DMS153 treated with DMSO at 0.1 percent for 48 hours (cell line): ENCODE results near the gene FAM229B.

Experiments
- DNase-seq: peaks from one replicate; lab custom pipeline; 2025; ENCODE audit not compliant: unreplicated experiment; lab: John Stamatoyannopoulos, UW

FAM229B gene

GRCh38 chr6:112139052-112139451 lies 51.7 kb downstream of the FAM229B start:
- DNase-seq = no peak

DNA sequence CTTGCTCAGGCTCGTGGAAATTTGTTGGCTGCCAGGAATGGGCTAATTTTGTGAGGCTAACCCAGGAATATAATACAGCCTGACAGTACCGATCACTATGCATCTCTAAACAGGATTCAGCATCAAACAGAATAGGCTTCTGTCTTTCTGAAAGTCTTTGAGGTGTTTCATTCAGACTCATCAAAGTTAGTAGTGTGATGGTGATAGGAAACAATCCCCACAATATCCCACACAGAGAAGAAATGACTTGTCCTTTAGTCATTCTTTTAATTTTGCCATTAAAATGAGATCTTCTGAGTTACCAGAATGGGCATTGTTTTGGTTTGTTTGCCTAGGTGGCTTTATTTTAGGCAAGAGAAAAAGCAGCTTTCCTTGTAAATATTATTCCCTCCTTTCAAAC lies 54.3 kb downstream of the FAM229B start:
- no peak for DNase-seq

DNA sequence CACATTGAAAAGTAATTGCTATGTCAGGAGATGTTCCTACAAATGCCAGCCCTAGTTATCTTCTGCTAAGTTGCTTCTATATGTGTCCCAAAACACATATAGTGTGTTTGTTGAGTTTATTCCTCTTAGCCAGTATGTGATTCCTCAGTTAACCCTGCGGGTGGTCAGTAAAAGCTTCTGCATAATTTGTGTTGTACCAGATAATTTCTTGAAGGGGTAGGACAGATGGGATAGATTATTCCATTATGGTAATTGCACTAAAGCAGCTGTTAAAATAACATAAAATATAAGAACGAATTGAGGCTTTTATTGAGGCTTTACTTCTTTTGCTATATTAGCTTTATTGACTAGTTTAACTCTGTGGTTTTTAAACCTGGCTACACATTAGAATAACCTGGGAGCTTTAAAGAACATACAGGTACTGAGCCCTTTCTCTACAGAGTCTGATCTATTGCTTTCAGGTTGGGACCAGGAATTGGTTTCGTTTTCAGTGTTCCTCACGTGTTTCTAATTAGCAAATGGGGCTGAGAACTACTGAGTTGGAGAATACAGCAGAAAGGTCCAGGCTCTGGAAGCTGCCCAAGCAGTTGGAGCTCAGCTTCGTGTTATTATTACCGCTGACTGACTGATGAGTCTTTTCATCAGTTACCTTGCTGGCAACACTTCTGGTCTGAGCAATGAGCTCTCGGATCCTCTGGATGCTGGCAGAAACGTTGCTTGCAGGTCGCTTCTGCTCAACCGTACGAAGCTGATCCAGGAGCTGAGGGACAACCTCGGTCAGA lies 56.9 kb downstream of the FAM229B start:
- no peak for DNase-seq

DNA sequence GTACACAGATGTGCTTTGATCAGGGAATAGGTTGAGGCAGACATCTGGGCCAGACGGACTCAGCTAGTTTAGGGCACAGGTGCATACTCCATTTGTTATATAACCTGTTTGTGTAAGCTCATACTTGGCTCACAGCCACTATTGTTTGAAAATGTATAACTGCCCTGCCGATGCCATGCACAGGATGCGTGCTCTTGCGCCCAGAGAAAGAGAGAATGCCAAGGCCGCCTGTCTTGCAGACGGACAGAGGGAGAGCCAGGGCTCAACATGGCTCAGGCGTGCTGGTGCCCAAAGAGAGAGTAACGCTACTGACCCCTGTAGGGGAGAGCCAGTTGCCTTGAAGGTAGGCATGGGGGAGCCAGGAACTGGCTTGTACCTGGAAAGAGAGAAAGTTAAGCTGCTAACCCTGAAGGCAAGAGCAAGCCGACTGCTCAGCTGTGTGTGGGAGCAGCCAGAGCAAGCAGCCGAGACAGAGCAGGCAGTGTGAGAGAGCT lies 57.7 kb downstream of the FAM229B start:
- DNase-seq = no peak

DNA sequence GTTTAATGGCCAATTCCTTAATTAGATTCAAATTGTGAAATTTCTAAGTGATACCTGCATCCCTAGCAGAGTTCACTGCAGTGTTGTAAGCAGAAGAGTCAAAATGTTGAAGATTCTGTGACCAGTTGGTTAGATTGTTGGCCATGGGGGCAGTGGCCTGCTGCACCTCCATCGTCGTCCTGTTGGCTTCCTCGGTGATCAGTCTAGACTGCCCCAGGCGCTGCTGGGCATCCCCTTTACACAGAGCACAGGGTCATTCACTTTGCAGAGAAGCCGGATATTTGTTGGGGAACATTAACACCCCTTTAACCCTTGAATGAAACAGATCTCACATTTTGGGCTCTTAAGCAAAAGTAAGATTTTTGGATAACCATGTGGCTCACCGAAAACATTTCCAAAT lies 60.7 kb downstream of the FAM229B start:
- DNase-seq = no peak

DNA sequence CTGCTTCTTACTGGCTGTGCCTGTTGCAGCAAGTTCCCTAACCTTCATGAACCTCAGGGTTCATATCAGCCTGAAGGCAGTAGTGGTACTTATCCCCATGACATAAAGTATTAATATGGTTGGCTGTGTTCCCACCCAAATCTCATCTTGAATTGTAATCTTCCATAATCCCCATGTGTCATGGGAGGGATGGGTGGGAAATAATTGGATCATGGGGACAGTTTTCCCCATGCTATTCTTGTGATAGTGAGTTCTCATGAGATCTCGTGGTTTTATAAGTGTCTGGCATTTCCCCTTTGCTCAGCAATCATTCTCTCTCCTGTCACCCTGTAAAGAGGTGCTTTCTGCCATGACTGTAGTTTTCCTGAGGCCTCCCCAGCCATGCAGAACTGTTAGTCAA lies 61.8 kb downstream of the FAM229B start:
- DNase-seq = no peak

- DNase-seq = no peak
These were observed 62.4 kb downstream of the FAM229B start for GRCh38 chr6:112149719-112150263.

DNA sequence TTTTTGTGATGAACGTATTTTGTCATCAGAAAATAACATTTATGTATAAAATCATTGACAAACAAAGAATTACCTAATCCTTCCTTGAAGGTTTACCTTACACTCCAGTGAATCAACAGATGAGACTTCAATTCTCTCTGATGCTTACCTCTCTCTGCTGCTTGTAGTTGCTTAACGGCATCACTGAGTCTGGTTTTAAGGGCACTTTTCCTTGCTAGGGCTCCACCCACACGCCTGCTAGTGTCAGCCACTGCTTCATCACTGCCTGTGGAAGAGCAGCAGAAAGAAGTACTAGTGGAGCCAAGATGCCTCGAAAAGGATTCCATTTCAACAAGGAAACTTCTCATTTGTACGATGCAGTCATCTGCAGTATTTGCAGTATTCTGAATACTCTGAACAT lies 63.0 kb downstream of the FAM229B start:
- no peak for DNase-seq
